ENCODE results near the gene OPN1MW. TPM values are rescaled to one million over a fixed set of nuclear protein-coding genes. Genes with fewer than 3 reads are reported as not detected.
"Not testable (repeated sequence)": the region's sequence is repeated elsewhere in the genome, so short reads cannot be mapped to it uniquely, and the experiment has no call there.

OPN1MW gene
- total RNA-seq (2016; rRNA removed; fragmentation: Illumina TruSeq; extraction: Trizol) (not detected in 2 replicates), polyA plus RNA-seq (2011; rRNA removed) (not detected in 2 replicates), polyA minus RNA-seq (2011; rRNA and poly(A)+ RNA removed; ENCODE audit: low replicate concordance) (not detected in 2 replicates), Bru-seq, nascent RNA (not detected), BruChase-seq, experiment 1, labeled RNA remaining after a 6-hour chase (not detected), BruChase-seq, experiment 2, labeled RNA remaining after a 2-hour chase (not detected)
- total RNA-seq (2016; cell fraction: cytosol; rRNA removed; fragmentation: Illumina TruSeq; extraction: Trizol; ENCODE audit: low read depth): not detected in 2 replicates
- total RNA-seq (2016; cell fraction: insoluble cytoplasmic fraction; rRNA removed; fragmentation: Illumina TruSeq; extraction: Trizol): not detected in 2 replicates
- total RNA-seq (2016; cell fraction: membrane; rRNA removed; fragmentation: Illumina TruSeq; extraction: Trizol): not detected in 2 replicates
- not detected in 2 replicates for total RNA-seq (2016; cell fraction: nucleus; rRNA removed; fragmentation: Illumina TruSeq; extraction: Trizol)
- polyA plus RNA-seq (2011; cell fraction: cytosol; rRNA removed): not detected in 2 replicates
- not detected in 2 replicates for polyA plus RNA-seq (2011; cell fraction: nucleus; rRNA removed)
- not detected in 2 replicates for polyA plus RNA-seq (2012)
- not detected in 2 replicates for polyA plus RNA-seq (2016; cell fraction: cytosol; fragmentation: Illumina TruSeq; extraction: Trizol; ENCODE audit: low read depth)
- not detected in 2 replicates for polyA plus RNA-seq (2016; cell fraction: insoluble cytoplasmic fraction; fragmentation: Illumina TruSeq; extraction: Trizol; ENCODE audit: low read depth)
- not detected in 2 replicates for polyA plus RNA-seq (2016; cell fraction: membrane; fragmentation: Illumina TruSeq; extraction: Trizol; ENCODE audit: low read depth)
- polyA plus RNA-seq (2016; cell fraction: nucleus; fragmentation: Illumina TruSeq; extraction: Trizol; ENCODE audit: insufficient read depth, low read depth): not detected in 2 replicates
- polyA minus RNA-seq (2011; cell fraction: cytosol; rRNA and poly(A)+ RNA removed): not detected in 2 replicates
- not detected in 2 replicates for polyA minus RNA-seq (2011; cell fraction: nucleus; rRNA and poly(A)+ RNA removed)
- long read RNA-seq, experiment 1: 0 reads
- long read RNA-seq, experiment 2: 0 reads

DNA sequence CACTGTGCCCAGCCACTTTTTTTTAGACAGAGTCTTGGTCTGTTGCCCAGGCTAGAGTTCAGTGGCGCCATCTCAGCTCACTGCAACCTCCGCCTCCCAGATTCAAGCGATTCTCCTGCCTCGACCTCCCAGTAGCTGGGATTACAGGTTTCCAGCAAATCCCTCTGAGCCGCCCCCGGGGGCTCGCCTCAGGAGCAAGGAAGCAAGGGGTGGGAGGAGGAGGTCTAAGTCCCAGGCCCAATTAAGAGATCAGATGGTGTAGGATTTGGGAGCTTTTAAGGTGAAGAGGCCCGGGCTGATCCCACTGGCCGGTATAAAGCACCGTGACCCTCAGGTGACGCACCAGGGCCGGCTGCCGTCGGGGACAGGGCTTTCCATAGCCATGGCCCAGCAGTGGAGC is at the start of gene OPN1MW:
Gene OPN1MW, plus strand, starts transcription at position 301 of the 400 bp plus-strand sequence. Its CDS starts 82 bp downstream, at position 383.
- FAIRE-seq; DNase-seq (ENCODE audit: low spot score); H3K27me3 ChIP-seq (ENCODE audit: control insufficient read depth in 1 of 2, insufficient read depth in 2 of 2, low read length in 2 of 2): not testable (repeated sequence)

DNA sequence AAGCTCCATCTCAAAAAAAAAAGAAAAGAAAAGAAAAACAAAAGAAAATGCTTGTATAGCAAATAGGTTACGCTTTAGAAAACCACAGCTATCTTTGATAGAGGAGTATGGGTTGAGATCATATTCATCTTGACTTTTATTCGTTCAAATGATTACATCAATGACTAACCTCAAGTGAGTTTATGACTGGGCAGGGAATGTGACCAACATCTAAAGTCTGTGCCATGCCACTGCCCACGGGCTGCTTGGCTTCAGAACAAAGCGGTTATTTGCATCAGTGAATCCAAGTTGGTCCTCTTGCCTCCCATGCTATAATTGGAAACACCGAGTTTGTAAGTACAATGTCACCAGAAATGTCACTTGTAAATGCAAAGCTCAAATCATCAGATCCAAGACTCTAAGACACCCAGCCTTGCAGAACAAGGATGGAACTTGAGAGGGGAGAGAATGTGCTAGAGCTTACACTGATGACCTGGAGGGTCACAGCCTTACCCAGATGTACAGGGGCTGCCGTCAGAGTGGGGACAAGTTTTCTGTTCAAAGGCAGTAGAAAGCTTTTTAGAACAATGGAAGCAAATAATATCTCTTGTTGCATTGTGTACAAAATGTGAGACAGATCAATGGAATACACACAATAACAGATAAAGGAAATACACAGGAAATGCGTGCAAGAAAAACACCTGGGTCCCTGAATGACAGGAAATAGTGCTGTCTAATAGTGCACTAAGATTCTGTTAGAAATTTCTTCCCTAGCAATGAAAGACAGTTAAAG is 46.8 kb upstream of the OPN1MW start:
- 26% methylated on average over 4 of the region's 7 CpGs for WGBS (ENCODE audit: low lambda C conversion rate)
- H2AFZ ChIP-seq (ENCODE audit: low read length): no peak overlapping the region
- no peaks in the 10 kb centered on the region for H3K36me3 ChIP-seq (replicated peaks in 1 of 2; ENCODE audit: control insufficient read depth in 1 of 2, insufficient read depth in 2 of 2, low read length in 2 of 2)
- H3K79me2 ChIP-seq (ENCODE audit: insufficient read depth, low read length): no peaks in the 10 kb centered on the region
- DNase-seq (ENCODE audit: low spot score) (no peak), ATAC-seq (no peak), FAIRE-seq (no peak)
- H3K9ac ChIP-seq (ENCODE audit: insufficient read depth, low read depth, low read length): no peak overlapping the region
- CTCF ChIA-PET (ENCODE audit: low intra/inter-chr PET ratio, low total read pairs): interaction anchor here (1.0 kb wide), 1 partner anchor 173 kb away, joined by 7 read pairs; no protein-coding TSS in a partner anchor
- POLR2A ChIA-PET: no interaction called here
- H3K27me3 ChIP-seq (ENCODE audit: control insufficient read depth in 1 of 2, insufficient read depth in 2 of 2, low read length in 2 of 2): no peaks in the 10 kb centered on the region; a peak in 1 of 5 replicates
- BruUV-seq (replicated peaks): no TSS peak
- H3K9me3 ChIP-seq (ENCODE audit: low read length): no peaks in the 10 kb centered on the region
- in situ Hi-C loops (cut with HindIII; ENCODE audit: extremely low pct_ligation_motif_present, low pct_unique_long_range_greater_than_20kb): no loop called here
- H3K4me1 ChIP-seq (ENCODE audit: insufficient read depth, low read length): peaks cover 38% of the 10 kb centered on the region
- H3K4me3 ChIP-seq (replicated peaks in 1 of 3; ENCODE audit: insufficient read depth in 1 of 3, low read depth in 2 of 3, low read length in 3 of 3): no peak overlapping the region
- no peaks in the 10 kb centered on the region for H4K20me1 ChIP-seq (ENCODE audit: insufficient read depth, low read length)
- no peak overlapping the region for H3K27ac ChIP-seq (ENCODE audit: extremely low read length, insufficient read depth, low read length)
- H3K4me2 ChIP-seq (ENCODE audit: low read depth, low read length): no peak overlapping the region
- intact Hi-C loops (cut with micrococcal nuclease; ENCODE audit: unreplicated experiment): no loop called here
- TF ChIP-seq SALL1 (CRISPR knock-in tag; IDR thresholded peaks at IDR 0.05) (no peak), ZFYVE20 (CRISPR knock-in tag; IDR thresholded peaks at IDR 0.05; ENCODE audit: borderline replicate concordance, low read depth) (no peak), CHCHD3 (CRISPR knock-in tag; IDR thresholded peaks at IDR 0.05) (no peak), SRSF1 (optimal IDR thresholded peaks at IDR 0.05; ENCODE audit: low read depth, low read length) (no peak), RFXANK (CRISPR knock-in tag; IDR thresholded peaks at IDR 0.05) (no peak), THYN1 (CRISPR knock-in tag; IDR thresholded peaks at IDR 0.05; ENCODE audit: borderline replicate concordance, low read depth) (no peak), ARHGAP35 (CRISPR knock-in tag; IDR thresholded peaks at IDR 0.05; ENCODE audit: borderline replicate concordance) (no peak), ZNF432 (CRISPR knock-in tag; IDR thresholded peaks at IDR 0.05; ENCODE audit: borderline replicate concordance) (no peak)
- TF ChIP-seq, protein P1, sequence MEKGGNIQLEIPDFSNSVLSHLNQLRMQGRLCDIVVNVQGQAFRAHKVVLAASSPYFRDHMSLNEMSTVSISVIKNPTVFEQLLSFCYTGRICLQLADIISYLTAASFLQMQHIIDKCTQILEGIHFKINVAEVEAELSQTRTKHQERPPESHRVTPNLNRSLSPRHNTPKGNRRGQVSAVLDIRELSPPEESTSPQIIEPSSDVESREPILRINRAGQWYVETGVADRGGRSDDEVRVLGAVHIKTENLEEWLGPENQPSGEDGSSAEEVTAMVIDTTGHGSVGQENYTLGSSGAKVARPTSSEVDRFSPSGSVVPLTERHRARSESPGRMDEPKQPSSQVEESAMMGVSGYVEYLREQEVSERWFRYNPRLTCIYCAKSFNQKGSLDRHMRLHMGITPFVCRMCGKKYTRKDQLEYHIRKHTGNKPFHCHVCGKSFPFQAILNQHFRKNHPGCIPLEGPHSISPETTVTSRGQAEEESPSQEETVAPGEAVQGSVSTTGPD (CRISPR knock-in tag; IDR thresholded peaks at IDR 0.05): no peak
- TF ChIP-seq, protein P2, sequence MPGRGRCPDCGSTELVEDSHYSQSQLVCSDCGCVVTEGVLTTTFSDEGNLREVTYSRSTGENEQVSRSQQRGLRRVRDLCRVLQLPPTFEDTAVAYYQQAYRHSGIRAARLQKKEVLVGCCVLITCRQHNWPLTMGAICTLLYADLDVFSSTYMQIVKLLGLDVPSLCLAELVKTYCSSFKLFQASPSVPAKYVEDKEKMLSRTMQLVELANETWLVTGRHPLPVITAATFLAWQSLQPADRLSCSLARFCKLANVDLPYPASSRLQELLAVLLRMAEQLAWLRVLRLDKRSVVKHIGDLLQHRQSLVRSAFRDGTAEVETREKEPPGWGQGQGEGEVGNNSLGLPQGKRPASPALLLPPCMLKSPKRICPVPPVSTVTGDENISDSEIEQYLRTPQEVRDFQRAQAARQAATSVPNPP (CRISPR knock-in tag; IDR thresholded peaks at IDR 0.05): no peak

More for the DNA sequence above, at the start of gene OPN1MW:
- POLR2A ChIA-PET; H2AFZ ChIP-seq (ENCODE audit: low read length); in situ Hi-C loops (cut with HindIII; ENCODE audit: extremely low pct_ligation_motif_present, low pct_unique_long_range_greater_than_20kb); BruUV-seq (replicated peaks); intact Hi-C loops (cut with micrococcal nuclease; ENCODE audit: unreplicated experiment); H3K79me2 ChIP-seq (ENCODE audit: insufficient read depth, low read length); H3K4me3 ChIP-seq (replicated peaks in 1 of 3; ENCODE audit: insufficient read depth in 1 of 3, low read depth in 2 of 3, low read length in 3 of 3); H3K36me3 ChIP-seq (replicated peaks in 1 of 2; ENCODE audit: control insufficient read depth in 1 of 2, insufficient read depth in 2 of 2, low read length in 2 of 2); H3K27ac ChIP-seq (ENCODE audit: extremely low read length, insufficient read depth, low read length); H3K9me3 ChIP-seq (ENCODE audit: low read length); CTCF ChIA-PET (ENCODE audit: low intra/inter-chr PET ratio, low total read pairs); H4K20me1 ChIP-seq (ENCODE audit: insufficient read depth, low read length); ATAC-seq; H3K4me2 ChIP-seq (ENCODE audit: low read depth, low read length); H3K4me1 ChIP-seq (ENCODE audit: insufficient read depth, low read length); H3K9ac ChIP-seq (ENCODE audit: insufficient read depth, low read depth, low read length): not testable (repeated sequence)
- WGBS (ENCODE audit: low lambda C conversion rate): no CpG with 5 or more reads among the region's 14 CpGs

Measured in HepG2 (cell line).